Endothelial cell of umbilical vein (primary cell): ENCODE data around the gene TREH.
"Not testable (repeated sequence)": the region's sequence is repeated elsewhere in the genome, so short reads cannot be mapped to it uniquely, and the experiment has no call there.

Experiments used
- EZH2 ChIP-seq: IDR thresholded peaks from 2 replicates; pipeline ENCODE4 v1.6.1; 2012; ENCODE audit warnings: borderline replicate concordance, low read depth, mild to moderate bottlenecking, moderate library complexity, low read length, inconsistent platforms; ENCODE audit not compliant: severe bottlenecking
- TF ChIP-seq, protein P1 (sequence below), 2 donors: IDR thresholded peaks; 1 replicate in 1 of 2; 2 replicates in 1 of 2; pipeline ENCODE4 v1.5.1; 2011; ENCODE audit warnings: low read length in 2 of 2, mild to moderate bottlenecking in 2 of 2, moderate library complexity in 2 of 2, control low read depth in 1 of 2, inconsistent platforms in 1 of 2, low read depth in 1 of 2; ENCODE audit not compliant: insufficient read depth in 1 of 2; ENCODE audit errors: extremely low read depth in 1 of 2

DNA sequence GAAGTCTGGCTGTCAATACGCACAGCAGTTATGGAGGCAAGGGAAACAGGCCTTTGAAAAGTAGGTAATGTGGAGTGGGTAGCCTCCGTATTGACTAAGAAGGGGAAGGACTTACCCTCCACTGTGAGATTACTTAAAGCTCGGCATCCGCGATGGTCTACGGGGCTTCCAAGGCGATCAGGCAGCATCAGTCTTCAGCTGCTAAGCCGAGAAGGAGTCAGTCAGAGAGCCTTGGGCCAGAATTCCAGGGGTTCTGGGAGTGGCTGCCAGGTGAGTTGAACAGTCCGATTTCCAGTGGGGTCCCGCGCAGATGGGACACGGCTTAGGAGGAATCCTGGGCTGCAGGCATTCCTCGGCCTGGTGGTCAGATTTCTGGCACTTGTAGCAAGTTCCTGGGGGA is 40.6 kb upstream of the TREH start:
- not testable (repeated sequence) for TF ChIP-seq EZH2
- TF ChIP-seq, protein P1, sequence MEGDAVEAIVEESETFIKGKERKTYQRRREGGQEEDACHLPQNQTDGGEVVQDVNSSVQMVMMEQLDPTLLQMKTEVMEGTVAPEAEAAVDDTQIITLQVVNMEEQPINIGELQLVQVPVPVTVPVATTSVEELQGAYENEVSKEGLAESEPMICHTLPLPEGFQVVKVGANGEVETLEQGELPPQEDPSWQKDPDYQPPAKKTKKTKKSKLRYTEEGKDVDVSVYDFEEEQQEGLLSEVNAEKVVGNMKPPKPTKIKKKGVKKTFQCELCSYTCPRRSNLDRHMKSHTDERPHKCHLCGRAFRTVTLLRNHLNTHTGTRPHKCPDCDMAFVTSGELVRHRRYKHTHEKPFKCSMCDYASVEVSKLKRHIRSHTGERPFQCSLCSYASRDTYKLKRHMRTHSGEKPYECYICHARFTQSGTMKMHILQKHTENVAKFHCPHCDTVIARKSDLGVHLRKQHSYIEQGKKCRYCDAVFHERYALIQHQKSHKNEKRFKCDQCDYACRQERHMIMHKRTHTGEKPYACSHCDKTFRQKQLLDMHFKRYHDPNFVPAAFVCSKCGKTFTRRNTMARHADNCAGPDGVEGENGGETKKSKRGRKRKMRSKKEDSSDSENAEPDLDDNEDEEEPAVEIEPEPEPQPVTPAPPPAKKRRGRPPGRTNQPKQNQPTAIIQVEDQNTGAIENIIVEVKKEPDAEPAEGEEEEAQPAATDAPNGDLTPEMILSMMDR (IDR thresholded peaks at IDR 0.05; ENCODE audit: extremely low read depth in 1 of 2, insufficient read depth in 1 of 2, low read depth in 1 of 2, low read length in 2 of 2): not testable (repeated sequence)
